Erythroblast (primary cell): Measurements from ENCODE around the gene DALRD3.

Experiments used
- DNase-seq, 2 experiments: peaks; one replicate each; lab custom pipeline; 2025; lab: John Stamatoyannopoulos, UW
- GATA1 ChIP-seq: IDR thresholded peaks from 2 replicates; pipeline ENCODE4 v1.6.1; 2011; ENCODE audit warnings: low read depth, mild to moderate bottlenecking, control low read depth, low read length, moderate library complexity
- POLR2A ChIP-seq: IDR thresholded peaks from 2 replicates; pipeline ENCODE4 v1.6.1; 2011; ENCODE audit warnings: mild to moderate bottlenecking, low read length

DALRD3 gene

DNA sequence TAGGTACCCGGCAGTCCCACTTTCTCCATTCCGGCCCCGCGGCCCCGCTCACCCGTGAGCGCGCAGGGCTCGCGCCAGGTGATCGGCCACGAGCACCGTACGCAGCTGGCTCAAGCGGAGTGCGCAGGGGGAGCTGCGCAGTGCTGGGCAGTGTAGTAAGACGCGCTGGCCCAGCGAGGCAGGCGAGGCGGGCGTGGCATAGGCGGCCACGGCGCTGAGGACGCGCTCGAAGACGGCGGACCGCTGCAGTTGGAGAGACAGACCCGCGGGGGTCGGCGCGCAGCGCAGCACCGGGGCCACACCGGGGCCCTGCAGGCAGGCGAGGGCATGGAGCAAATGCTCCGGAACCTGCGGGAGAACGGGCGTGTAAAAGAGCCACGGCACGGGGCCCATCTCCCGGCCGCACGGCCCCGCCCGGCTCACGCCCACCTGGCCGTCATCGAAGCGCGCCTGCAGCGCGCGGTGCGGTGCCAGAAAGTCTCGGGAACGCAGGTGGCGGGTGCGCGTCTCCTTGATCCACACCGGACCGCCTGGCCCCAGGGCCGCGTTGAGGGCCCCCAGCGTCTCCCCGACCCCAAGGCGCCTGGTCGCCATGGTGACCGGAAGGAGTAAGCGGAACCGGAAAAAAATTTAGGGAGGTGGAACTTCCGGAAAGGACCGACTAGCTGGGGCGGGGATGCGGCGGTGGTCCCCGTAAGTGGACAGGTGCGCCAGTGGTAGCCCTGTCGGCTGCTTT is at the start of gene DALRD3:
TSS of gene DALRD3 (minus strand) at position 610 of the 736 bp plus-strand sequence. CDS start at position 594, 16 bp downstream.
- no peak for TF ChIP-seq GATA1
- peak; percentile 65 for TF ChIP-seq POLR2A
- peak; percentile 75 to 82 for DNase-seq

GRCh38 chr3:49058011-49058410 is 39.6 kb upstream of the DALRD3 start:
- TF ChIP-seq POLR2A (no peak), GATA1 (no peak)
- DNase-seq, result no peak

- DNase-seq, result no peak
- TF ChIP-seq GATA1 (no peak), POLR2A (no peak)
Observed at GRCh38 chr3:49057268-49057667, 38.9 kb upstream of the DALRD3 start.

GRCh38 chr3:49054344-49054862 is 36.0 kb upstream of the DALRD3 start:
- DNase-seq, result no peak
- TF ChIP-seq GATA1 (no peak), POLR2A (no peak)

DNA sequence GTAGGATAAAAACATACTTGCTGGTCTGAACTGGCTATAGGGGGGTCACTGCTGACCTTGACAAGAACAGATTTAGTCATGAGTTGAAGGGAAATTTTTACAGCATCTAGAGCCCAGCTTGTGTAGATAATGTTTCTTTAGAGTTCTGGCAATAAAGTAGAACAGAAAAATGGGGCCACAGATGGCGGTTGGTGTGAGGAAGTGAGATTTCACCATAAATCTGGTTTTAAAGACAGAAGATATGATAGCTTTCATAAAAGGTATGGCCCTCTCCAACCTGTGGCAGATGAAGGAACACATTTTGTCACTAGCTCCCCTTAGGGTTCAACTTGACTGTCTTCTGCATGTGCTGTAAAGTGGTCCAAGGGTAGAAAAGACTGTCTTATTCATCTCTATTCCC is 35.2 kb upstream of the DALRD3 start:
- TF ChIP-seq GATA1 (no peak), POLR2A (no peak)

GRCh38 chr3:49035281-49035680 is 16.9 kb upstream of the DALRD3 start:
- no peak for TF ChIP-seq GATA1
- TF ChIP-seq POLR2A, result no peak
- DNase-seq, result no peak

More for the DNA sequence above, 35.2 kb upstream of the DALRD3 start:
- no peak for DNase-seq

DNA sequence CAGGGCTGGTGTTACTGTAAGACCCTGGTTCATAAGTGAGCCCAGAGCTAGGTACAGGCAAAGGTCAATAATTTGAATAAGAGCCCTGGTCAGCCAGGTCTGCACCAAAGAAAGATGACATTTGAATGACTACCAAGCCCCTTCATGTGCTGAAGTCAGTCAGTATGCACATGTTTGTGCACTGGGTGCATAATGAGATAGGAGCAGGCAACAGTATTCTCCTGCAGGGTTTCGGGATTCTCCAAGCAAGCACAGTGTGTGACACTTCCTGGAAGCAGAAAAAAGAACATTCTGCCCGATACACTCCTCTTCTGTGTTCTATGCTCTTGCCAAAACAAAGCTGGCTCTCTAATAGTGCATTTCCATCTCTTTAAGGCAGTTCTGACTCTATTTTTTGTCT is 16.3 kb upstream of the DALRD3 start:
- no peak for DNase-seq
- TF ChIP-seq POLR2A (no peak), GATA1 (no peak)

DNA sequence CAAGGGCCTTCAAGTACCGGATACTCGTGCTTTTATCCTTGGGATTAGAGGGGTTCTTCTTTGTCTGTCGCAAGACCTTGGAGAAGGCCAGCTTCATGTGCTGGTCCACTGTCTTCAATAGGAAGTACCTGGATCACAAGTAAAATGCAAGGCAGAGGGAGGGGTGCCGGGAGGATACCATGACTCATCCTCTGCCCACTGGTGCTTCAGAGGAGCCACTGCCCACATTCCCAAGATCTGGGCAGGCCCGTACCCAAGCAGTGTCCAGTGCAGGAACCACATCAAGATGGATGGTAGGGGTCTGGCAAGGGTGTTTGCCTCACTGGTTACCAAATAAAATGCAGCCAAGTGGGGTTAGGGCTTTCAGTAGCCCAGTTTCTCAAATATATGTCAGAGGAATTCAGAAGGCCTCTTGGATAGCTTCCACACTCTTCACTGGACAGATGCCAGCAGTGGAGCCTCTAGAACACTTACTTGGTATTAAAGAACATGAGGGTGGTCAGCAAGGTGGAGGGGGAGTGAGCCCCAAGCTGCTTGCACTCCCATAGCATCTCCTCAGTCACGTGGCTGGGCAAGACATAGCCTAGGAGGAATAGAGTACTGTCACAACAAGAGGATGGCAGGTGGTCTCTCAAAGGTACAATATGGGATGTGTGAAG is 14.4 kb upstream of the DALRD3 start:
- no peak for DNase-seq
- TF ChIP-seq GATA1 (no peak), POLR2A (no peak)

DNA sequence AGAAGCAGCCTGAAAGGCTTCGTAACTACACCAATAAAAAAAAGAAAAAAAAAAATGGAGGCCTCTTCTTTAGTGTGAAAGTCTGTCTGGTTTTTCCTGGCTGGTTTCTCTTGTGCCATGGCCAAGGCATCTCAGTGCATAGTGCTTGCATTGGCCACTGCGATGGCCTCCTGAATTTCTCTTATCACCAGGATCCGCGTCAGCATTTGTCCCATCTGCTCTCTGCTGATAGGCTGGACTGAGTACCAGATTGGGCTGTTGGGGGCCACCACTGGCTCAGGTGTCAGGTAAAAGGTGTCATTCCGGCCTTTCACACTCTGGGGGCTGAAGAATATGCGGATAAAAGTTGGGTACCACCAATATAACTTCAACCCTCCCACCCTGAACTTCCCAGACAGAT is 11.9 kb upstream of the DALRD3 start:
- no peak for TF ChIP-seq GATA1
- TF ChIP-seq POLR2A, result no peak
- DNase-seq, result peak; percentile 76 to 83

DNA sequence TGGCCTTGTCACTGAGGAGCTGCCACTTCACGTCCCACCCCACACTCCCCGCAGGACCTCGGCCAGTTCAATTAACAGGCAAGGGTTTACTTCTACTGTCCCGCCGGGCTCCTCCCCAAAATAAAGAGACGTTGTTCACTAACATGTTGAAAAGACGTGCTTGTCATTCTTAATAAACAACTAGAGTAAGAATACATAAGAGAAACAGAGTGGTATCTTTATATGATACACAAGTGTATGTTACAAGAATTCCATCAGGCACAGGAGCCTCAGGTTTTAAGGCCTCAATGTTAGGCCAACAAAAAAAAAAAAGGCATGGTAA is 11.1 kb upstream of the DALRD3 start:
- no peak for DNase-seq
- TF ChIP-seq GATA1 (no peak), POLR2A (peak; percentile 66)

- DNase-seq, result peak; percentile 97 to 99
- no peak for TF ChIP-seq GATA1
- peak; percentile 99 for TF ChIP-seq POLR2A
Observed at GRCh38 chr3:49028673-49029562, 10.5 kb upstream of the DALRD3 start, which contains the start of gene IMPDH2. IMPDH2 (minus strand) TSS chr3:49029398; CDS start chr3:49029350, 48 bp downstream.

DNA sequence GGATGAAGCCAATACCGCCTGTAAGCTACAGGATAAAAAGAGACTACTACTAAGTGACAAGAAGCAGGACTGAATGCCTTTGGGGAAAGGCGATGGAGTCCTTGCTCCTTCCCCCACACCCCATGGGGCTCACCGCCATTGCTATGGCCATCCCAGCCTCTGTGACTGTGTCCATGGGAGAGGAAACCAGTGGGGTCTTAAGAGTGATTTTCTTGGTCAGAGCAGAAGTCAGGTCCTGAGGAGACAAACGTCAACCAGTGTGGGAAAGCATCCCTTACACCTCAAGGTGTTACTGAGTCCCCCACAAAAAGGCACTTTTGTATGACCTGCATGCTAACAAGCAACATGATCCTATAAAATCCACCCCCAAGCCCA is 9.9 kb upstream of the DALRD3 start:
- DNase-seq, result no peak

GRCh38 chr3:49027634-49028033 is 9.3 kb upstream of the DALRD3 start:
- TF ChIP-seq POLR2A (no peak), GATA1 (no peak)
- DNase-seq, result no peak

More for the DNA sequence above, 9.9 kb upstream of the DALRD3 start:
- TF ChIP-seq POLR2A (no peak), GATA1 (no peak)
